Non-pigmented ciliary epithelial cell (primary cell): Measurements from ENCODE around the gene COL5A1.

Experiments used
- DNase-seq: peaks from one replicate; pipeline ENCODE4 v3.0.0-alpha.2; 2010; ENCODE audit warnings: low read depth

Gene COL5A1

DNA sequence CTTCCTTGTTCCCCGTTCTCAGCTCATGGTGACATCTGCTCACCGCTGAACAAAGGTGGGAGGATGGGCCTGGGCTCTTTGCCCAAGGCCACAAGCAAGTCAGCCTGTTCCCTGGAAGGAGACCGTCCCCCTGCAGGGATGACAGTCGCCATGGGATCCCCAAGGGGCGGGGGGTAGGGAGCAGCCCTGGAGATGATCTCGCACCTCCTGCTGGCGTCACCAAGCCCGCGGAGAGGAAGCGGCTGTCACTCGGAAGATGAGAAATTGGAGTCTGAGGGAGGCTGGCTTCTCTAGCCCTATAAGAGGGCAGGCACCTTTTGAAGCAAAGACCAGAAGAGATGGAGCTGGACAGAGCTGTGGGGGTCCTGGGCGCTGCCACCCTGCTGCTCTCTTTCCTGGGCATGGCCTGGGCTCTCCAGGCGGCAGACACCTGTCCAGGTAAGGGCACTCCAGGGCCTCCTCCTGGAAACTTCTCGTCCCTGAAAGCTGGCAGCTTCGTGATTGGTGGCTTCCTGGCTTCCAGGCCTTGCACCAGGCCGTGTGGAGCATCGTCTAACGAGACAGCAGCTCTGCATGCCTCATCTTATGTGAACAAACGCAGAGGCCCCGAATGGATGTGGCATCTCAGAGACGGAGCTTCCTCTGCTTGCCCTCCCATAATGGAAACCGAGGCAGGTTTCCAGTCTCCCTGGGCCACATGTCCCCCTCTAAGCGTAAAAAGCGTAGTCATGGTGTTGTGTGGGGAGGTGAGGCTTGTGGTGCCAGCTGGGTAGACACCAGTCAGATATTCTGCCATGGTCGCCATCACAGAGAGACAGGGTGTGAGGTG, 239.1 kb downstream of the COL5A1 start, which contains the start of gene FCN2:
Gene FCN2 (plus strand): TSS at position 327 of the 829 bp plus-strand sequence. CDS start 12 bp downstream, at position 339.
- DNase-seq, result no peak

GRCh38 chr9:134881313-134881670, 239.7 kb downstream of the COL5A1 start:
- no peak for DNase-seq

- DNase-seq, result no peak
These were observed 240.7 kb downstream of the COL5A1 start for GRCh38 chr9:134882204-134882785.

DNA sequence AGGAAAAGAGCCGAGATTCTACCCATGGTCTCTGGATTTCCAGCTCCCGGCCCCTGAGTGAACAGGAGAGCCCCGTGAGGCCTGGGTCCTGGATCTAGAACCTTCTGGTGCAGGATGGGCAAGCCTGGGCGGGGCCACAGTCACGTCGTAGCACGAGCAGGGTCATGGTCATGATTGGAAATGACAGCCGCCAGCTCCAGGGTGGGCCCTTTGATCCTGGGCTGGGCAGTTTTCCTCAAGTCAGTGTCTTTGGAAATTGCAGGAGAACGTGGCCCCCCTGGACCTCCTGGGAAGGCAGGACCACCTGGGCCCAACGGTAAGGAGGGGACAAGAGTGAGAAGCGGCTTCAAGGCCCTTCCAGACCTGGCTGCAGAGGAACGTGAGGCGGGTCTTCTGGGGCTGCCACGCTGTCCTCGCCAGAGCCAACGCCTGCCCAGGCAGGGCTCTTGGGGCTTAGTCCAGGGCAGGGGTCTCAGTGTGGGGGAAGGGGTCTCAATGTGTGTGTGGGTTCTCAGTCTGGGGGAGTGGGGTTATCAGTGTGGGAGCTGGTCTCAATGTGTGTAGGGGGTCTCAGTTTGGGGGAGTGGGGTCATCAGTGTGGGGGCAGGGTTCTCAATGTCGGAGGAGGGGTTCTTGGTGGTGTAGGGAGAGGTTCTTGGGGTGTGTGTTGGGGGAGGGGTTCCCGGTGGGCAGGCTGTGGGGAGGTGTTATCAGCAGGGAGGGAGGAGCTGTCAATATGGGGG, 241.6 kb downstream of the COL5A1 start:
- no peak for DNase-seq

DNA sequence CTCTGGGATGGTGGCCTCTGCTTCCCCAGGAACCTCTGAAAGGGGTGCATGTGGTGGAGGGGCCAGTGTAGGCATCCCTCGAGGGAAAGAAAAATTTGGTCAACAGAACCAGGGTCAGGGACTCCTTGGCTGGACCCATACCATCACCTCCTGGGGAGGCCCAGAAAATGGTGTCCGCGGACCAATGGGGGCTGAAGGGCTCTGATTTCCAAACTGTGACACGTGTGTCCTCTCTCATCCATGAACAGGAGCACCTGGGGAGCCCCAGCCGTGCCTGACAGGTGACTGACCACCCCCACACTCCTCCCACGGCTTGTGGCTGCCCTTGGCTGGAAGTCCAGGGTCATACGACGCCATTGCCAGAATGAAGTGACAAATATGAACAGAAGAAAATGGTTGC, 242.9 kb downstream of the COL5A1 start:
- DNase-seq, result no peak

DNA sequence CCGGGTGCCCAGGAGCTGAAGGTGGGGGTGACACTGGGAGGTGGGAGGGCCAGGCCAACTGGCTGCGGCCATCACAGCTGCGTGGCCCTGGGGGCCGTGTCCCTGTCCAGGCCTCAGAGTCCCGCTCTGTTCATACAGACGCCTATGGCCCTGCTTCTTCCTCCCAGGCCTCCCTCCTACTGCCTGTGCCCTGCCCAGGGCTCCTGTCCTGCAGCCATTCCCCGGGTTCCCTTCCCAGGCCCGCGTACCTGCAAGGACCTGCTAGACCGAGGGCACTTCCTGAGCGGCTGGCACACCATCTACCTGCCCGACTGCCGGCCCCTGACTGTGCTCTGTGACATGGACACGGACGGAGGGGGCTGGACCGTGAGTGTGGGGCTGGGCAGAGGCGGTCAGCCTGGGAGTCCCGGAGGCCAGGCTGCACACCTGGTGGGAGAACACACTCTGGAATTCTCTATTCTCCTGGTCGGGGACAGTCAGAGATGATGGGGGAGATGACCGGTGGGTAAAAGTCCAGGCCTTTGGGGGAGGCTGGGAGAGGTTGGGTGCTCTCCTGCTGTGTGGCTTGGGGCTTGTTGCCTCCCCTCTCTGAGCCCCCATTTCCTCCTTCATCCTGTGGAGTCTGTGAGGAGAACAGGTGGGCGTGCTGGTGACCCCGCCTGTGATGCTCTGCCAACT, 243.5 kb downstream of the COL5A1 start:
- no peak for DNase-seq

- DNase-seq, result no peak
These were observed 244.2 kb downstream of the COL5A1 start for GRCh38 chr9:134885679-134886412.

DNA sequence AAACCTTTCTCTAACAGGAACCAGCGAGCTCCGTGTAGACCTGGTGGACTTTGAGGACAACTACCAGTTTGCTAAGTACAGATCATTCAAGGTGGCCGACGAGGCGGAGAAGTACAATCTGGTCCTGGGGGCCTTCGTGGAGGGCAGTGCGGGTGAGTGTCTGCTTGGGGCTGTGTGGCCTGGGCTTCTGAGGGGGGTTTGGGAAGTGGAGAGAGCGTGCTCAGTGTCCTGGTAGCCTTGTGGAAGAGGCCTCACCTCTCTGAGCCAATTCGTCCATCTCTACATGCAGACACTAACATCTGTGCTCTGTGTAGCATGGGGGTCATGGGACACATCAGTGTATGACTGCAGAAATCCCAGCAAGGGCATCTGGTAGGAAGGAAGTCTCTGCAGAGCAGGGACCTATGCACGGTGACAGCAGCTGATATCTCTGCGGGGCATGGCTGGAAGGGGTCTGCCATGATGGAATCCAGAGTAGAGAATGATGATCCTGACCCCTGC, 244.9 kb downstream of the COL5A1 start:
- DNase-seq, result no peak

DNA sequence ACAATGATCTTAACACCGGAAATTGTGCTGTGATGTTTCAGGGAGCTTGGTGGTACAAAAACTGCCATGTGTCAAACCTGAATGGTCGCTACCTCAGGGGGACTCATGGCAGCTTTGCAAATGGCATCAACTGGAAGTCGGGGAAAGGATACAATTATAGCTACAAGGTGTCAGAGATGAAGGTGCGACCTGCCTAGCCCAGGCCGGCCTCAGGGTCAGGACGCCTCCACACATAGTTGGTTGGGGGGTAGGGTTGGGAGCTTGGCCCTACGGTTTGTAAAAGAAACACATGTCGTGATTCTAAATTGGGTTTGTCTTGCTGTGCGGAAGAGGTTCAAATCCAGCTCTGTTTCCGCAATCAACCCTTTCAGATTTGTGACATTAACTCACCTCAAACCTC, 245.6 kb downstream of the COL5A1 start:
- DNase-seq, result no peak

DNA sequence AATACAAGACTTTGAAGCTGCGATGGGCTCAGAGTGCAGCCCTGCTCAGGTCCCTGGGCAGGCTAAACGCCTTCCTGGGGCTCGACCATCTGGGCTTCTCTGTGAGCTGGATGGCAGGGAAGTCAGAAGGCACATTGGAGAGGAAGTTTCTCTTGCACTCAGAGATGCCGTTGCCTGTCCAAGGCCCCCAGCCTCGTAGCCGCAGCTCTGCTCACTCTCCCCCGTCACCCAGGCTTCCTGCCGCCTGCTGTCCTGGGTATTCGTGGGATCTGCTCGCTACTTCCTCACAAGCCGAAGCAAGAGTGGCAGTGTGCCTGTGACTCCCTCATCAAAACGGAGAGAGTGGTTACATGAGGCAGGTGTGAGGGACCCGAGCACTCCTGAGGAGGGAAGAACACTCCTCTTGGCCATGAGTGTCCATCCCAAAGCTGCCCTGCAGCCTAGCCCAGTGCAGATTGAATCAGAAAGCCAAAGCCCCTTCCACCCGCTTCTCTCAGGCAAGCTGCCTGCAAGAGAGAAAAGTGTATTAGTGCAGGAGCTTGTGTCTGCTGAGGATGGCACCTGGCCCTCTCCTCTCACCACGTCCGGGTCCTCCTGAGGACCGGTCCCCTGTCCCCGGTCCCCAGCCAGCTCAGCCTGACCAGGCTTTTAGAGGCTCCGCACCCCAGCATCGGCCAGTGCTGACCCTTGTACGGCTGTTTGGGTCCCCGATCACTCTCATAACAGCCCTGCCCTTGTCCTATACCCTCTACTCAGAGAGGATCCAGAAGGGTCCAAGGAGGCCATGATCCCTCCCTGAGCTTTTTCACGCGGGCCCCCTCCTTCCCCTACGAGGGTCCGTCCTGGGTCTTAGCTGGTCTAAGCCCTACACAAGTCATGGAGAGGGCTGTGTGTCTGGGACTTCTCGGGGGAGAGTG, 246.3 kb downstream of the COL5A1 start:
- no peak for DNase-seq

DNA sequence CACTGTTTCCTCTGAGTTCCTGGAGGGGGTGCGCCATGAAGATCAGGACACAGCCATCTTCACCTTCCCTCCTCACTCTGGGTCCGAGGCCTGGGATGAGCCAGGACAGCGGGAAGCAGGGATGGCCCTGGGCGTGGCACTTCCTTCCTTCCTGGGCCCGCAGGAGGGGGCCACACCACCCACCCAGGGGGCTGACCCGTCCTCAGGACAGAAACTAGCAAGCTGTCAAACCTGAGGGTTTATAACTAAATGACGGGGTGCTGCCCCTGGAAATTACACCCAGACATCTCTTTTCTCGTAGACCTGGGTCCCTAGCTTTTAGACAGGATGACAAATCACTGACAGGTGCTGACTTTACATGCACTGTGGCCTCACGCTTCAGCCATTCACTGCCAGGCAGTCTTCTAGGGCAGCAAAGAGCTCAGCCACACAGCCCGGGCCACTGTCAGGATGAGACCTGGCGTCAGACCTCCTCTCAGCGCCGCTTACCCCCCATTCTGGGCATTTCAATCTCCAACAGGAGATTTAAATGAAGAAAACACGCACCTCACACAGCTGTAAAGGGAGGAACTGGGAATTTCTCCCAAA, 247.1 kb downstream of the COL5A1 start:
- no peak for DNase-seq

GRCh38 chr9:134889386-134890154, 248.0 kb downstream of the COL5A1 start:
- no peak for DNase-seq

DNA sequence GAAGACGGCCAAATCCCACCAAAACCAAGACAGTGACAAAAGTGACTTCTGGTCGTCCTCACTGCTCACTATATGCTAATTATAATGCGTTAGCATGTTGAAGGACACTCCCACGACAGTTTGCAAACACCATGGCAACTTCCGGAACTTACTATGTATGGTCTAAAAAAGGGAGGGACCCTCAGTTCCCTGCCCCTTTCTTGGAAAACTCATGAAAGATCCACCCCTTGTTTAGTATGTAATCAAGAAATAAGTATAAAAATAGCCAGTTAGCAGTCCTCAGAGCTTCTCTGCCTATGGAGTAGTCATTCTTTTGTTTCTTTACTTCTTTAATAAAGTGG, 248.5 kb downstream of the COL5A1 start:
- no peak for DNase-seq

GRCh38 chr9:134891053-134891452, 249.4 kb downstream of the COL5A1 start:
- no peak for DNase-seq

GRCh38 chr9:134891713-134892112, 250.1 kb downstream of the COL5A1 start:
- no peak for DNase-seq

GRCh38 chr9:134892221-134892620, 250.6 kb downstream of the COL5A1 start:
- DNase-seq, result no peak

DNA sequence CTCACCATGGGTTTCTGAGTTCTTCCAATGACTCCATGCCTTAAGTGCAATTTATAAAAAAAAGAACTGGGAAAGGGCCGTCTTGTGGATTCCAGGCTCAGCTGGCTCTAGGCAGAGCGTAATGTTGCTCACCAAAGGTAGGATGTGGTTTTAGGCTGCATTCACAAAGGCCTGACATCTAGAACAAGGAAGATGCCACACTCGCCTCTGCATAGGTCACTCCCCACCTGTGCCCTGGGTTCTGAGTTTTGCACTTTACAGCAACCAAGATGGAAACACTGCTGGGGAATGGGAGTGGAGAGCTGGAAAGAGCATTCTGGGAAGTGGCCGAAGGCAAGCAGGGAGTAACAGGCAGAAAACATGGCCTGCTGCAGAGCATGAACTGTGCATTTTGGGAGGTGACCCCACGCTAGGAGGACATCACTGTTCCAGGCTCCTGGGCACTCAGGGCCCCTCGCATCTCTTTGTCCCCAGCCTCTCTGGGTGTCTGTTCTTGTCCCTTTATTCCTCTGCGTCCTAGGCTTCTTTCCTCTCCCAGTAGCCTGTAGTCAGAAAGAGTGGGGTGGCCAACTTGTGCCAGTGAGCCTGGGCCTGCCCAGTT, 251.3 kb downstream of the COL5A1 start:
- DNase-seq, result no peak
